Kidney glomerular epithelial cell (primary cell): ENCODE measurements around the gene STXBP4.

Experiments
- DNase-seq: peaks from one replicate; lab custom pipeline; 2025; lab: John Stamatoyannopoulos, UW

Gene STXBP4

GRCh38 chr17:54968262-54968987, at the start of gene STXBP4, which contains the start of gene COX11:
Gene STXBP4, plus strand, starts transcription at chr17:54968765. Its CDS starts 17,455 bp downstream, at chr17:54986220.
Gene COX11, minus strand, starts transcription at chr17:54968654. Its CDS starts 8 bp downstream, at chr17:54968646.
- peak; percentile 93 for DNase-seq

- DNase-seq, result no peak
Observed at GRCh38 chr17:54919425-54919824, 49.1 kb upstream of the STXBP4 start.

GRCh38 chr17:54920819-54921218, 47.7 kb upstream of the STXBP4 start:
- DNase-seq, result no peak

DNA sequence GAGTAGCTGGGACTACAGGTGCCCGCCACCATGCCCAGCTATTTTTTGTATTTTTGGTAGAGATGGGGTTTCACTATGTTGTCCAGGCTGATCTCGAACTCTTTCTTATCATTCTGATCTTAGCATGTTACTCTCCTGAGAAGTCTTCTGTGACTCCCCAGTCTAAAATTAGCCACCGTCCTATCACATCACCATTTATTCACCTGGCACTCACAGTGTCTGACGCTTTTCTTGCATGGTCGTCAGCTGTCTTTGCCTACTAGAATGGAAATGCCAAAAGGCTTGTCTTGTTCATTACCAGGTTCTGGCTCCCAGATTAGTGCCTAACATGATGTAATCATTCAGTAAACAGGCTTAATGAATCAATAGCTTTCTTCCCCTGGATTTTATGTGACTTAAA, 44.2 kb upstream of the STXBP4 start:
- no peak for DNase-seq

DNA sequence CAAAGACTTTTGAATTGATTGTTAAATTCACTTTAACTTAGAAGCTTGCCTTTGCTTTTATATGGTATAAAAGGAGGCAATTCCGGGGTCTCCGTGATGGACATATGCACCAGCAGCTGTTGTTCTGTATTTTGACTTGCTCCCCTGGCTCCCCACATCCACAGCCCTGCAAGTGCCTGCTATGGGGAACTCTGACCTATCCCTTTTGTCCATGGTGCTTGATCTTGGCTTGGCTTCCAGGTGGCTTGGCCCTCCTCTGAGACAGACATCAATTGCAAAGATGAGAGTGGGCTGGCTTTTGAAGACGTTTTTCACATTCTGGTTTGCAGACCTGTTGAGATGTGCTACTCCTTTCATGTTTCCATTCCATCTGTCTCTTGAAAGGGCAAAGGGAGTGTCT, 41.0 kb upstream of the STXBP4 start:
- DNase-seq, result no peak

DNA sequence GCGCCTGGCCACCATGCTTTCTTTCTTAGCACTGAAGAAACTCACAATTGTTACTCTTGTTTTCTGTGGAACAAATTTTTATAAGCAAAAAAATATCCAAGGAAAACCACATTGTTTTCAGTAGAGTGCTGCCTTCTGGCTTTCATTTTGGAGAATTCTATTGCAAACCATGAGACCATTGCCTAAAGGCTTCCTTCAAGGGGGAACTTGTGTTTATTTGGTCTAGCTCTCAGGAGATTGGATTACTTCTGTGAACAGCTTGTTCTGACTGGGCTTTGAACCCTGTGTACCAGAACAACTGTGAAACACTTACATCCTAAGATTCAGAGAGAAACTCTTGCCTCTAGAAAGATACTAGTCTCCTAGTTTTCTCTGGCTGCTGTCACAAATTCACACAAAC, 35.9 kb upstream of the STXBP4 start:
- DNase-seq, result no peak

GRCh38 chr17:54933921-54934320, 34.6 kb upstream of the STXBP4 start:
- DNase-seq, result no peak

DNA sequence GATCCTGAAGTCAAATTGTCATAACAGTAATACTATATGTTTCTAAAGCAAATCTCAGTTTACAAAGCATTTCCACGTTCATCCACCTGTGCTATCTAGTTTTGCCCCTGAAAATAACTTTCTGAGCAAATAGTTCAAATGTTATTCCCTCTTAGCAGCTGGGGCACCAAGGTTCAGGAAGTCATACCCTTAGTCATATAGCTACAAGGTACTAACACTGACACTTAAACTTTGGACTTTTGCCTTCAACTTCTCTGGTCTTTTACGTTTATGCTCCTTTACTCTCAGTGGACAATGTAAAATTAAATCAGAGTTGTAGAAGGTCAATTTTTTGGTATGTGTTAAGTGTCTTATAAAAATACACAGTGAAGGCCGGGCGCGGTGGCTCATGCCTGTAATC, 33.1 kb upstream of the STXBP4 start:
- no peak for DNase-seq

- no peak for DNase-seq
Observed at GRCh38 chr17:54937018-54937417, 31.5 kb upstream of the STXBP4 start.

- DNase-seq, result no peak
Observed at GRCh38 chr17:54937426-54937825, 31.1 kb upstream of the STXBP4 start.

DNA sequence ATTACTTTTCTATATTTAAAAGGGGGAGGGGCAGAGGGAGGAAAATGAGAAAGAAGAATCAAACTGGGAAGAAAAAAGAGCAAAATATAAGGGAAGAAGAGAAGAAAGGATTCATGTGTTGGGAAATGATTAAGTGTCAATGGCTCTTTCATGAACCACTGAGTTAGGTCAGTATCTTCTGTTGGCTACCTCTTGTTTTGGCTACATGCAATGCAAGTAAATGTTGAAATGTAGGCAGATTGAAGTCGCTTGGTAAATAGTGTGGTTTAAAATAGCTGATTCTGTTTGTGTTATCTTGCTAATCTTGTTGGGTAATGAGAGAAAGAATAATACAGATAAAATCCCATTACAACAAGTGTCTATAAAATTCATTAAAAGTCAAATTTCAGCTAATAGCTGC, 27.3 kb upstream of the STXBP4 start:
- no peak for DNase-seq

- DNase-seq, result no peak
Observed at GRCh38 chr17:54944796-54945195, 23.8 kb upstream of the STXBP4 start.

DNA sequence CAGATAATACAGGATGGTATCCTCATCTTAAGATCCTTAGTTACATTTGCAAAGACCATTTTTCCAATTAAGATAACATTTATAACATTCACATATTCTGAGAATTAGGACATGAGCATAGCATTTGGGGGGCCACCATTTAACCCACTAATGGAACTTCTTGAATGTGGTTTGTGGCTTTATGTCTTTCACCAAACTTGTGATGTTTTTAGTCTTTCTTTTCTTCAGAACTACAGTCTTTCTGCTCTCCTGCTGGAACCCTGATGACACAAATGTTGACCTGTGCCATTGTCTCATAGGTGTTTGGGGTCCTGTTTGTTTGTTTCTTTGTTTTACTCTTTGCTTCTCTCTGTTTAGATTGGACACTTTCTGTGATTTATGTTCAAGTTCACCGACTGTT, 23.3 kb upstream of the STXBP4 start:
- no peak for DNase-seq

DNA sequence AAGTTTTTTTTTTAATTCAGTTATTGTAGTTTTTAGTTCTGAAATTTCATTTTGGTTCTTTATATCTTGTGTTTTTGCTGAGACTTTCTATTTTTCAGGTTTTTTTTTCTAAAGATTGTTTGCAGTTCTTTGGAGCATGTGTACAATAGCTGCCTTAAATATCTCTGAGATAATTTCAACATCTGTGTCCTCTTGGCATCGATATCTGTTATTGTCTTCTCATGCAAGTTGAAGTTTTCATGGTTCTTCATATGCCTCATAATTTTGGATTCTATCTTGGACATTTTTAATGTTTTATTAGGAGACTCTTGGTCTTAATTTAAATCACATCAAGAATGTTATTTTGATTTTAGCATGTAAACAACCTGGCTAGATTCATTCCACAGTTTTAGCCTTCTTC, 22.9 kb upstream of the STXBP4 start:
- no peak for DNase-seq

DNA sequence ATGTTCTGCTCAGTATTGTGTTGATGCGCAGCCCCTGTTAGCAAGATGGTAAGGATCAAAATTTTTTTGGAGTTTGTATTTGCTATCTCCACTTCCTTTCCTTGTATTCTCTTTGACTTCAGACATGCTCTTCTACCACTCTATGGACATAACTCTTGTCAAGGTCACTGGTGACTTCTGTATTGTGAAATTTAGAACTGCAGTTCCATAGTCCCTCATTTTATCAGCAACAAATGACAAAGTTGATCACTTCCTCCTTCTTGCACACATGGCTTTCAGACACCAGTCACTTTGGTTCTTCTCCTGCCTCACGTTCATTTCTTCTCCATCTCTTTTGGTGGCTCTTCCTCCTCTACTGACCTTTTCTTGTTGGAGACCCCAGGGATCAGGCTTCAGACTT, 21.2 kb upstream of the STXBP4 start:
- DNase-seq, result no peak

DNA sequence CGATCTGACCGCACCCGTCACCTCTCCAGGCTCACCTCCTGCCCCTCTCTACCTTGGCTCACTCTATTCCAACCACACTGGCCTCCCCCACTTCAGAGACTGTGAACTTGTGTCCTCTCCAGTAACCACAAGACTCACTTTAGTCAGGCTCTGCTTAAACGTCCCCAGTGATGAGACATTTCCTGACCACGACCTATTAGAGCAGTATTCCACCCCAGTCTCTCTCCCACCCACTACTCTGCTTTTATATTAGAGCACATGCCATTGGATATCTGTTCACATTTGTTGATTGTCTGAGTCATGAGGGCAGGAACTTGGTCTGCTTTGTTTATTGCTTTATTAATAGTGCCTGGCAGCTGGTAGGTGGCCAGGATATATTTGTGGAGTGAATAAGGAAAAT, 20.2 kb upstream of the STXBP4 start:
- DNase-seq, result peak; percentile 93

- DNase-seq, result no peak
Observed at GRCh38 chr17:54950116-54950515, 18.4 kb upstream of the STXBP4 start.

- no peak for DNase-seq
Observed at GRCh38 chr17:54951286-54951685, 17.3 kb upstream of the STXBP4 start.

DNA sequence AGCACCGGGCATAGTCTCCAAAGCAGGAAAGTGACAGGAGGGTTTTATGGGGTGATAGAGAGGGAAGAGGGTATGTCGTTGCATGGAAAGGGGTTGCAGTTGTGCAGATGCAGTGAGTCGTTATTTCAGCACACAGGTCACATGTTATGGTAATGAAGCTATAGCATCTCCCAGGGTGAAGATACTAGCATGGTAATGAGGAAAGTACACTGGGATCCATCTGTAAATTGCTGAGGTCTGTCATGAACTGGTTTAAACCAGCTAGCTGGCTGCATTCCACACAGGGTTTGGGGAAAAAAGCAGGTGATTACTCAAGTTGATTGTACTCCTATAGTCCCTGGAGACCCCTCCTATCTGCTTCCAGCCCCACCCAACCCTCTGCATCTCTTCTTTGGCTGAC, 11.8 kb upstream of the STXBP4 start:
- no peak for DNase-seq

DNA sequence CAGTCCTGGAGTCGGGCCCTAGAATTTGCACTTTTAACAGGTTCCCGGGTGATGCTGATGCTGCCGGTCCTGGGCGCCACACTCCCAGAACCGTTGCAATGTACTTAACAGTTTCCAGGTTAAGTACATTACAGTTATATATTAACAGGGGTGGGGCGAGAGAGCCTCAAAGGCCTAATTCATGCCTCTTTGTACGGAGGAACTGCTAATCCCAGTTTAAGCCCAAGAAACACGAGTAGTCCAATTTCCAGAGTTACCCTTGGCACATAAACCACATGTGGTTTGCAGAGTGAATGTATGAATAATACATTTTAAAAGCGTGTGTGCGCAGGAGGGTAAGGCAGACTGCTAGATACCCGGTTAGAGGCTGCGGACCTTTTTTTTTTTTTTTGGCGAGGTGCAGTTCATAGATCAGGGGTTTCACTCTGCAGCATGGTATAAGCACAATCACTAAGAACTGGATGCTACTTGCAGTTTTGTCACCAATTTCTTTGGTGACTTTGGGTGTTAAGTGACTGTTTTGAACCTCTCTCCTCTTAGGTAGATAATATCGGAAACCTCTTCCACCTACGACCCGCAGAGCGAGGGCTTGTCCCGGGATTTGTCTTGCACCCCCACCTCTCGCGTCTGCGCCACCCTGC, 824 bp upstream of the STXBP4 start:
- peak; percentile 31 for DNase-seq

- DNase-seq, result peak; percentile 35
Observed at GRCh38 chr17:54968988-54969332, 395 bp downstream of the STXBP4 start.

DNA sequence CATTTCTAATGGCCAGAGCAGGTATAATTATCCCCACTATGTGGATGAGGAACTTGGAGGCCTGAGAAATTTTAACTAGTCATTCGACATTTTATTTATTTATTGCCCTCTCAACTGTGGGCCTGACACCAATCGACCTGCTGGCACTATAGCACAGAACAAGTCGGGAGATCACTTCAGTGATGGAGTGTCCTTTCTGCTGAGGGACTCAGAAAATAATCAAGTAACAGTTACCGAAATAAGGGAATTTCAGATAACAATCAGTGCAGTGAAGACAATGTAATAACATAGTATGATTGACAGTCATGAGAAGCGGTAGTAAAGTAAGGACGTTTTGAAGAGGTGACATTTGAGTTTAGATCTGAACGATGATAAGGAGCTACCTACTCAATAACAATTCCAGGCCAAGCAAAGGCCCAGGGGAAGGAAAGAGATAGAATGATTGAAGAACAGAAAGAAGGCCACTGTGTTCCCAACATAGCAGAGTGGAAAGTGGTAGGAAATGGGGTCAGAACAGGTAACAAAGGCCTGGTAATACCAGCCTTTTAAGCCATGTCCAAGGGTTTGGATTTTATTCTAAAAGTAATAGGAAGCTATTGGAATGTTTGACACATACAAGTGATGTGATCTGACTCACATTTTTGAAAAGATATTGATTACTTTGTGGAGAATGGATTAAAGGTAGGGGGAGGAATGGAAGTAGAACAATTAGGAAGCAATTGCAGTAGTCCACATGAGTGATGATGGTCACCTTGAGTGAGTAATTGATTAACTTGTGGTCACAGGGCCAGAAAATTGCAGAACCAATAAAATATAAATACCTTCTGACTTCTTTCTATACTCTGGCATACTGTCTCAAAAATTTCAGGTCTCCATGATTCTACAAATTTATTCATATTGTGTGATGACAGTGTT, 1.4 kb downstream of the STXBP4 start:
- DNase-seq, result no peak

- peak; percentile 15 for DNase-seq
Observed at GRCh38 chr17:54971147-54971546, 2.6 kb downstream of the STXBP4 start.
